GM12878 (cell line): ENCODE measurements around the gene ZNF385D. TPM values are rescaled to one million over a fixed set of nuclear protein-coding genes. Genes with fewer than 3 reads are reported as not detected.

Experiments used
- ATAC-seq: fragments of 200-7000 bp; cut with Tn5 transposase; 3 replicates; pipeline ENCODE4 v1.9.1; 2020; ENCODE audit warnings: mild to moderate bottlenecking, moderate library complexity
- BruUV-seq: library from RNA; stranded (reverse); fragments of 400-500 nt; replicated peaks from 2 replicates; lab custom pipeline; 2021; lab: Mats Ljungman, UMichigan
- CTCF ChIA-PET: fragments of 300-600 bp; sonication (Branson Sonifier 250); formaldehyde crosslinking; extraction: SDS; loops from one replicate; lab custom pipeline; 2021; ENCODE audit warnings: inconsistent platforms; lab: Yijun Ruan, JAX
- POLR2A ChIA-PET: fragments of 350-600 bp; formaldehyde crosslinking; extraction: SDS; loops from one replicate; lab custom pipeline; 2021; ENCODE audit warnings: inconsistent platforms; lab: Charles Lee
- RAD21 ChIA-PET: fragments of 300-600 bp; sonication (Branson Sonifier 250); formaldehyde crosslinking; loops from one replicate; lab custom pipeline; 2023; ENCODE audit warnings: antibody characterized with exemption; ENCODE audit not compliant: unreplicated experiment; lab: Charles Lee
- SMC1A ChIA-PET: fragments of 300-600 bp; sonication (Branson Sonifier 250); formaldehyde crosslinking; loops from one replicate; lab custom pipeline; 2023; ENCODE audit not compliant: unreplicated experiment, uncharacterized antibody; lab: Charles Lee
- DNase-seq: peaks from one replicate; pipeline ENCODE4 v3.0.0-alpha.2; 2011; ENCODE audit warnings: low read depth, low spot score
- FAIRE-seq: peaks from 3 replicates; lab custom pipeline; 2011; peaks lifted over from hg19 to GRCh38; lab: Jason Lieb, UNC
- H2AFZ ChIP-seq: 2 replicates; pipeline ENCODE4 v1.6.0; 2011; ENCODE audit warnings: low read depth, low read length, control low read depth; ENCODE audit not compliant: control insufficient read depth
- H3K27ac ChIP-seq: 2 replicates; pipeline ENCODE4 v1.5.1; 2011; ENCODE audit warnings: control low read depth; ENCODE audit not compliant: control insufficient read depth, insufficient read depth
- H3K27me3 ChIP-seq, 2 experiments: replicated peaks in 1 of 2; 2 replicates each; pipeline versions ENCODE4 v1.6.0 to v1.6.1; 2011; ENCODE audit warnings: low read length in 1 of 2; ENCODE audit not compliant: control insufficient read depth in 2 of 2, insufficient read depth in 2 of 2
- H3K36me3 ChIP-seq, 2 experiments: 2 replicates each; pipeline ENCODE4 v1.5.1; 2011; ENCODE audit warnings: low read length in 1 of 2; ENCODE audit not compliant: control insufficient read depth in 2 of 2, insufficient read depth in 2 of 2
- H3K4me1 ChIP-seq: 2 replicates; pipeline ENCODE4 v1.6.1; 2011; ENCODE audit warnings: mild to moderate bottlenecking, low read length, moderate library complexity, mixed read lengths; ENCODE audit not compliant: control insufficient read depth, insufficient read depth
- H3K4me2 ChIP-seq: 2 replicates; pipeline ENCODE4 v1.6.0; 2011; ENCODE audit warnings: control low read depth; ENCODE audit not compliant: control insufficient read depth, insufficient read depth
- H3K4me3 ChIP-seq: fragments of 200-600 bp; sonication (generic); 2 replicates; pipeline ENCODE4 v1.5.1; 2016
- H3K79me2 ChIP-seq: 2 replicates; pipeline ENCODE4 v1.6.0; 2011; ENCODE audit warnings: low read length; ENCODE audit not compliant: control insufficient read depth, insufficient read depth
- H3K9ac ChIP-seq: 2 replicates; pipeline ENCODE4 v1.8.0; 2011; ENCODE audit warnings: low read length, control low read depth, mixed read lengths; ENCODE audit not compliant: control insufficient read depth, insufficient read depth
- H3K9me3 ChIP-seq: replicated peaks from 3 replicates; pipeline ENCODE4 v1.5.1; 2011; ENCODE audit warnings: mild to moderate bottlenecking, low read length; ENCODE audit not compliant: control insufficient read depth, insufficient read depth
- H4K20me1 ChIP-seq: 2 replicates; pipeline ENCODE4 v1.6.0; 2011; ENCODE audit not compliant: control insufficient read depth, insufficient read depth
- KAT2A ChIP-seq: conservative IDR thresholded peaks from 2 replicates; pipeline ENCODE4 v1.6.1; 2011; ENCODE audit warnings: low read depth, low read length; ENCODE audit not compliant: control insufficient read depth
- WGBS: methylation state at CpG from one replicate; pipeline ENCODE4 v1.1.6; 2016; ENCODE audit warnings: low lambda C conversion rate; ENCODE audit not compliant: insufficient replicate concordance, insufficient coverage; ENCODE audit errors: missing lambda C conversion rate; 5-methylcytosine and 5-hydroxymethylcytosine counted together
- in situ Hi-C: fragments of 300-500 bp; cut with MboI; formaldehyde crosslinking; loops from 9 replicates; pipeline ENCODE4 v1.14.3; 2018; ENCODE audit warnings: mixed read lengths
- intact Hi-C: fragments of 100-400 bp; cut with micrococcal nuclease; formaldehyde crosslinking; loops from one replicate; pipeline ENCODE4 v1.14.2; 2022; ENCODE audit not compliant: unreplicated experiment
- polyA plus RNA-seq, 11 experiments: library from polyadenylated mRNA; depleted of rRNA in 4 of 11; unstranded in 6 of 11; stranded (reverse) in 5 of 11; fragments of >200 nt; fragmentation: Nextera tagmentation in 4 of 11; fragmentation: Illumina TruSeq in 1 of 11; extraction: Ambion mirVana in 4 of 11; extraction: Trizol in 1 of 11; gene quantifications; 1 replicate in 1 of 11; 2 replicates in 10 of 11; pipeline versions ENCODE4 v1.2.1 to v1.2.3, GENCODE V29; 2011 to 2016; ENCODE audit warnings: inconsistent platforms in 2 of 11, missing spikeins in 2 of 11, low read depth in 1 of 11
- total RNA-seq, 4 experiments: library from RNA; depleted of rRNA in 3 of 4; stranded (reverse); fragments of >200 nt in 3 of 4; fragmentation: Illumina TruSeq in 1 of 4; extraction: Trizol in 1 of 4; gene quantifications; 2 replicates each; pipeline versions ENCODE4 v1.2.1 to v1.2.3, GENCODE V29; 2013 to 2021
- TF ChIP-seq, protein P1 (sequence below): IDR thresholded peaks from 2 replicates; pipeline ENCODE4 v1.6.1; 2012; ENCODE audit warnings: improper control_type of control experiment, low read depth, low read length; ENCODE audit not compliant: insufficient replicate concordance

ZNF385D gene
- total and polyA plus RNA-seq, 10 of the 15 experiments (the other 5 are each of a cell fraction or from before 2014, with no cell fraction given) = 0.01 to 0.62 (median 0.18) TPM; not detected in 5

DNA sequence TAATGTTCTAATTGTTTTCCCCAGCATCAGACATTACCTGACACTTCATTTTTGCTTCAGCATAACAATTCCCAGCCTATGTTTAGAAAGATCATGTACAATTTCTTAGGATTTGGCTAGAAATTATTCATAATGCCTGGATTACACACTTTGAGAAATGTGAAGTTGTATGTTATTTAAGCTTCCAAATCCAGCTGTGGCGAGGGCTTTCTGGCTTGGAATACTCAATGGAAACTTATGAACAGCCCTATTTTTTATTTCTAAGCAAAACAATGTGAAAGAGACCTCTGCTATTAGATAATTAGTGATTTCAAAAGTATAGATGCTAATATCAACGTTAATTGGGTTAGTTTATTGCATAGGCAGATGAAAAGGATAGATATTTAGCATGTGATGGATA is 341.6 kb downstream of the ZNF385D start (continued):
- TF ChIP-seq, protein P1, sequence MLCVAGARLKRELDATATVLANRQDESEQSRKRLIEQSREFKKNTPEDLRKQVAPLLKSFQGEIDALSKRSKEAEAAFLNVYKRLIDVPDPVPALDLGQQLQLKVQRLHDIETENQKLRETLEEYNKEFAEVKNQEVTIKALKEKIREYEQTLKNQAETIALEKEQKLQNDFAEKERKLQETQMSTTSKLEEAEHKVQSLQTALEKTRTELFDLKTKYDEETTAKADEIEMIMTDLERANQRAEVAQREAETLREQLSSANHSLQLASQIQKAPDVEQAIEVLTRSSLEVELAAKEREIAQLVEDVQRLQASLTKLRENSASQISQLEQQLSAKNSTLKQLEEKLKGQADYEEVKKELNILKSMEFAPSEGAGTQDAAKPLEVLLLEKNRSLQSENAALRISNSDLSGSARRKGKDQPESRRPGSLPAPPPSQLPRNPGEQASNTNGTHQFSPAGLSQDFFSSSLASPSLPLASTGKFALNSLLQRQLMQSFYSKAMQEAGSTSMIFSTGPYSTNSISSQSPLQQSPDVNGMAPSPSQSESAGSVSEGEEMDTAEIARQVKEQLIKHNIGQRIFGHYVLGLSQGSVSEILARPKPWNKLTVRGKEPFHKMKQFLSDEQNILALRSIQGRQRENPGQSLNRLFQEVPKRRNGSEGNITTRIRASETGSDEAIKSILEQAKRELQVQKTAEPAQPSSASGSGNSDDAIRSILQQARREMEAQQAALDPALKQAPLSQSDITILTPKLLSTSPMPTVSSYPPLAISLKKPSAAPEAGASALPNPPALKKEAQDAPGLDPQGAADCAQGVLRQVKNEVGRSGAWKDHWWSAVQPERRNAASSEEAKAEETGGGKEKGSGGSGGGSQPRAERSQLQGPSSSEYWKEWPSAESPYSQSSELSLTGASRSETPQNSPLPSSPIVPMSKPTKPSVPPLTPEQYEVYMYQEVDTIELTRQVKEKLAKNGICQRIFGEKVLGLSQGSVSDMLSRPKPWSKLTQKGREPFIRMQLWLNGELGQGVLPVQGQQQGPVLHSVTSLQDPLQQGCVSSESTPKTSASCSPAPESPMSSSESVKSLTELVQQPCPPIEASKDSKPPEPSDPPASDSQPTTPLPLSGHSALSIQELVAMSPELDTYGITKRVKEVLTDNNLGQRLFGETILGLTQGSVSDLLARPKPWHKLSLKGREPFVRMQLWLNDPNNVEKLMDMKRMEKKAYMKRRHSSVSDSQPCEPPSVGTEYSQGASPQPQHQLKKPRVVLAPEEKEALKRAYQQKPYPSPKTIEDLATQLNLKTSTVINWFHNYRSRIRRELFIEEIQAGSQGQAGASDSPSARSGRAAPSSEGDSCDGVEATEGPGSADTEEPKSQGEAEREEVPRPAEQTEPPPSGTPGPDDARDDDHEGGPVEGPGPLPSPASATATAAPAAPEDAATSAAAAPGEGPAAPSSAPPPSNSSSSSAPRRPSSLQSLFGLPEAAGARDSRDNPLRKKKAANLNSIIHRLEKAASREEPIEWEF = no peak

DNA sequence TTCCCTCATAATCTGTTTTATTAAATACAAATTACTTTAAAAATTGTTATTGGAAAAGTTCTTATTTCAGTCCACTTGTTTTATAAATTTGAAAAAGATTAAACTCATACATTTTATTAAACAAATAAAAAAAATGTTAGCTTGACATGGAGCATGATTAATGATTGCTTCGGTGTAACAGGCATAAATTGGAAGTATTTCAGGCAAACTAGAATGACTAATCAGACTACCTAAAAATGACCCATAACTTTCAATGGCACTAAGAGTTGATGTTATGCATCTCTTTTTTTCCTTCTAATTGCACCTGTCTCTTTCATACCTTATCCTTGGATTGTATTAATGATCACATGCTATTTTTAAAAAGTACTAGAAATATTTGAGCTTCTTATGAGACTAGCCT is 343.3 kb downstream of the ZNF385D start:
- Histone ChIP-seq H4K20me1 (no peaks in the 10 kb centered on the region), H2AFZ (no peak overlapping the region), H3K9me3 (no peaks in the 10 kb centered on the region), H3K36me3 (no peaks in the 10 kb centered on the region), H3K4me2 (no peak overlapping the region), H3K27ac (no peak overlapping the region), H3K9ac (no peak overlapping the region), H3K79me2 (no peaks in the 10 kb centered on the region), H3K4me1 (no peaks in the 10 kb centered on the region)
- intact Hi-C loops = no loop called here
- BruUV-seq = no TSS peak
- ATAC-seq = no peak
- ChIA-PET POLR2A (interaction anchor here (1.0 kb wide), 1 partner anchor 90 kb away, joined by 3 read pairs; no protein-coding TSS in a partner anchor), CTCF (no interaction called here), RAD21 (no interaction called here)
- DNase-seq = no peak
- in situ Hi-C loops = no loop called here
- WGBS = 25% methylated on average over 1 of the region's 1 CpG
- FAIRE-seq = no peak
- no peak for TF ChIP-seq KAT2A
- TF ChIP-seq, all 136 proteins: peak for 0
- Histone ChIP-seq H3K4me3 (no peak overlapping the region), H3K27me3 (no peaks in the 10 kb centered on the region)
- SMC1A ChIA-PET = no interaction called here
